Esophagus muscularis mucosa (tissue), 4 donors: Measurements from ENCODE around the gene TAF11L10. TPM values are rescaled to one million over a fixed set of nuclear protein-coding genes. Genes with fewer than 3 reads are reported as not detected.
"Not testable (repeated sequence)": the region's sequence is repeated elsewhere in the genome, so short reads cannot be mapped to it uniquely, and the experiment has no call there.

Experiments used
- DNase-seq: peaks from one replicate; pipeline ENCODE4 v3.0.0-alpha.2; 2017; ENCODE audit errors: extremely low spot score
- H3K27ac ChIP-seq, 4 donors: fragments of 200-600 bp; sonication (generic); replicated peaks in 1 of 4; 1 replicate in 3 of 4; 2 replicates in 1 of 4; pipeline ENCODE4 v1.5.1; 2016 to 2019; ENCODE audit warnings: mild to moderate bottlenecking in 1 of 4
- H3K27me3 ChIP-seq, 4 donors: fragments of 200-600 bp; sonication (generic); one replicate each; pipeline versions ENCODE4 v1.5.1 to v1.6.0; 2016 to 2019
- H3K36me3 ChIP-seq, 4 donors: fragments of 200-600 bp; sonication (generic); one replicate each; pipeline ENCODE4 v1.5.1; 2016 to 2019
- H3K4me1 ChIP-seq, 4 donors: fragments of 200-600 bp; sonication (generic); one replicate each; pipeline ENCODE4 v1.5.1; 2016 to 2019
- H3K4me3 ChIP-seq, 4 donors: fragments of 200-600 bp; sonication (generic); 1 replicate in 2 of 4; 2 replicates in 2 of 4; pipeline ENCODE4 v1.5.1; 2016 to 2019; ENCODE audit warnings: mild to moderate bottlenecking in 4 of 4, moderate library complexity in 1 of 4
- H3K9me3 ChIP-seq, 4 donors: fragments of 200-600 bp; sonication (generic); 1 replicate in 3 of 4; 2 replicates in 1 of 4; pipeline ENCODE4 v1.5.1; 2016 to 2019
- CTCF ChIP-seq, 3 experiments: fragments of 200-600 bp in 2 of 3; fragments of 450-650 bp in 1 of 3; sonication (generic) in 2 of 3; IDR thresholded peaks; one replicate each; pipeline ENCODE4 v1.5.1; 2017 to 2019; ENCODE audit warnings: antibody characterized with exemption in 3 of 3, mild to moderate bottlenecking in 2 of 3, moderate library complexity in 1 of 3
- EP300 ChIP-seq: sonication (generic); formaldehyde crosslinking; IDR thresholded peaks from one replicate; pipeline ENCODE4 v1.6.1; 2017; ENCODE audit warnings: antibody characterized with exemption
- POLR2A ChIP-seq: fragments of 450-650 bp; IDR thresholded peaks from one replicate; pipeline ENCODE4 v1.6.1; 2017; ENCODE audit warnings: antibody characterized with exemption, moderate library complexity, mild to moderate bottlenecking, low read depth
- POLR2AphosphoS5 ChIP-seq, 2 donors: sonication (generic); formaldehyde crosslinking; IDR thresholded peaks; one replicate each; pipeline ENCODE4 v1.6.1; 2017; ENCODE audit warnings: antibody characterized with exemption in 2 of 2
- WGBS: methylation state at CpG from one replicate; pipeline ENCODE4 v1.1.5; 2018; 5-methylcytosine and 5-hydroxymethylcytosine counted together
- intact Hi-C: fragments of 100-400 bp; cut with DNase I; formaldehyde crosslinking; loops from one replicate; pipeline ENCODE4 v1.15.1; 2023
- total RNA-seq, 4 donors: library from RNA; depleted of rRNA; stranded (reverse); fragments of >200 nt; gene quantifications; one replicate each; pipeline versions ENCODE4 v1.1.0 to v1.2.1, GENCODE V29; 2016

TAF11L10 gene
- total RNA-seq: not detected

DNA sequence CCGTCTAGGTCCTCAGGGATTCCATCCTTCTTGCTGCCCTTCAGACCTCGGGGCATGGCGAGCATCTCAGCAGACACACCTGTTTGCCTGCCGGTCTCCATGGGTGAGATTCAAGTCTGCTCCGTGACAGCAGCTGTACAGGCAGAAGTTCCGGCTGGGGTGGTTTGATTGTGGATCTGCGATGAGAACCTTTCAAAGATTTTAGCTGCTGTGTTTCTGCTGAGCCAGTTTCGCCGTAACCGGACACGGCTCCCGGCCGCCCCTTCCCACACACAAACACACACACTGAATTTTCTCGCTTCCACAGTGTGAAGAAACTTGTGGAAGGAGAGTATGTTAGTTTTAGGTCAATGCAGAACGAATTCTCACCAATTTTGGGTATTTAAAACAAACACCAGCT lies at the start of gene TAF11L10:
TSS of gene TAF11L10 (minus strand) at position 101 of the 400 bp plus-strand sequence.
- H3K27me3 ChIP-seq, intact Hi-C loops, H3K9me3 ChIP-seq, H3K4me3 ChIP-seq, H3K27ac ChIP-seq, H3K36me3 ChIP-seq, H3K4me1 ChIP-seq, DNase-seq: not testable (repeated sequence)
- no CpG with 5 or more reads among the region's 15 CpGs for WGBS

DNA sequence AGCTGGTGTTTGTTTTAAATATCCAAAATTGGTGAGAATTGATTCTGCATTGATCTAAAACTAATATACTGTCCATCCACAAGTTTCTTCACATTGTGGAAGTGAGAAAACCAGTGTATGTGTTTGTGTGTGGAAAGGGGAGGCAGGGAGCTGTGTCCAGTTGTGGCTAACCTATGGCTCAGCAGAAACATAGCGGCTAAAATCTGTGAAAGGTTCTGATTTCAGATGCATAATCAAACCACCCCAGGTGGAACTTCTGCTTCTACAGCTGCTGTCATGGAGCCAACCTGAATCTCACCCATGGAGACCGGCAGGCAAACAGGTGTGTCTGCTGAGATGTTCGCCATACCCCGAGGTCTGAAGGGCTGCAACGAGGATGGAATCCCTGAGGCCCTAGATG lies 36.5 kb upstream of the TAF11L10 start, which contains the start of gene TAF11L14:
TSS of gene TAF11L14 (plus strand) at position 301 of the 400 bp plus-strand sequence.
- H3K27me3 ChIP-seq: no peaks in the 10 kb centered on the region
- WGBS: 80% methylated on average over 2 of the region's 5 CpGs
- no peak for TF ChIP-seq POLR2AphosphoS5 (IDR thresholded peaks at IDR 0.05)
- no peak for TF ChIP-seq CTCF (IDR thresholded peaks at IDR 0.05)
- TF ChIP-seq POLR2A: no peak
- TF ChIP-seq EP300: no peak
- no peak within 1 kb of the TSS for H3K4me3 ChIP-seq
- intact Hi-C loops: no loop called here
- no peak within 1 kb of the TSS for H3K27ac ChIP-seq
- no peaks in the 10 kb centered on the region for H3K36me3 ChIP-seq
- H3K9me3 ChIP-seq: no peaks in the 10 kb centered on the region
- no peak for DNase-seq
- no peaks in the 10 kb centered on the region for H3K4me1 ChIP-seq

DNA sequence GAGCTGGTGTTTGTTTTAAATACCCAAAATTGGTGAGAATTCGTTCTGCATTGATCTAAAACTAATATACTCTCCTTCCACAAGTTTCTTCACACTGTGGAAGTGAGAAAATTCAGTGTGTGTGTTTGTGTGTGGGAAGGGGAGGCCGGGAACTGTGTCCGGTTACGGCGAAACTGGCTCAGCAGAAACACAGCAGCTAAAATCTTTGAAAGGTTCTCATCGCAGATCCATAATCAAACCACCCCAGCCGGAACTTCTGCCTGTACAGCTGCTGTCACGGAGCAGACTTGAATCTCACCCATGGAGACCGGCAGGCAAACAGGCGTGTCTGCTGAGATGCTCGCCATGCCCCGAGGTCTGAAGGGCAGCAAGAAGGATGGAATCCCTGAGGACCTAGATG lies 34.2 kb upstream of the TAF11L10 start, which contains the start of gene TAF11L13:
TSS of gene TAF11L13 (plus strand) at position 301 of the 400 bp plus-strand sequence.
- not testable (repeated sequence) for H3K4me1 ChIP-seq
- 100% methylated on average over 2 of the region's 12 CpGs for WGBS

GRCh38 chr5:17625686-17626085 lies 28.1 kb upstream of the TAF11L10 start:
- Histone ChIP-seq H3K4me3 (no peak overlapping the region), H3K36me3 (no peaks in the 10 kb centered on the region), H3K9me3 (no peaks in the 10 kb centered on the region), H3K4me1 (no peaks in the 10 kb centered on the region), H3K27ac (no peak overlapping the region), H3K27me3 (peaks cover 0 to 1% (median 0%) of the 10 kb centered on the region in 4 donors)
- DNase-seq: peak; percentile 90
- no CpG with 5 or more reads among the region's 11 CpGs for WGBS
- intact Hi-C loops: no loop called here
- TF ChIP-seq POLR2A: no peak
- no peak for TF ChIP-seq EP300
- TF ChIP-seq POLR2AphosphoS5 (IDR thresholded peaks at IDR 0.05): no peak
- TF ChIP-seq CTCF (IDR thresholded peaks at IDR 0.05): no peak

More for the DNA sequence above, 34.2 kb upstream of the TAF11L10 start, which contains the start of gene TAF11L13:
- DNase-seq, H3K27me3 ChIP-seq, H3K36me3 ChIP-seq, intact Hi-C loops, H3K9me3 ChIP-seq, H3K4me3 ChIP-seq, H3K27ac ChIP-seq: not testable (repeated sequence)

DNA sequence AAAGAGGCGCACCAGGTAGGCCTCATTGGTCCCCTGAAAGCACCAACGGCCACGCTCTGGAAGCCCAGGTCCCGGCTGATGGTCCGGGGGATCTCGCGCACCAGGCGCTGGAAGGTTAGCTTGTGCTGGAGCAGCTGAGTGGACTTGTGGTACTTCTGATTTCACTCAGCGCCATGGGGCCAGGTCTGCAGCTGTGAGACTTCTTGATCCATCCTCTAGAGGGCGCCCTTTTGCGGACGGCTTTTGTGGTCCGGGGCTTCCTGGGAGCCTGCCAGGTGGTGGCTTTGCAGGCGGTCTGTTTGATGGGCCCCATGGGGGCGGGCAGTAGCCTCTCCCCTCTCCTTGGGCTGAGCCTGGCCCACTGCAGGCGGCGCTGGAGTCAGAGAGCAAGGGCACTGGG lies 23.0 kb upstream of the TAF11L10 start:
- Histone ChIP-seq H3K27ac (no peak overlapping the region), H3K27me3 (peaks cover 0 to 4% (median 0%) of the 10 kb centered on the region in 4 donors), H3K36me3 (no peaks in the 10 kb centered on the region), H3K9me3 (no peaks in the 10 kb centered on the region), H3K4me3 (no peak overlapping the region), H3K4me1 (no peaks in the 10 kb centered on the region)
- TF ChIP-seq EP300 (no peak), POLR2AphosphoS5 (IDR thresholded peaks at IDR 0.05) (no peak), POLR2A (no peak), CTCF (IDR thresholded peaks at IDR 0.05) (no peak)
- WGBS: no CpG with 5 or more reads among the region's 17 CpGs
- intact Hi-C loops: no loop called here
- peak; percentile 74 for DNase-seq

DNA sequence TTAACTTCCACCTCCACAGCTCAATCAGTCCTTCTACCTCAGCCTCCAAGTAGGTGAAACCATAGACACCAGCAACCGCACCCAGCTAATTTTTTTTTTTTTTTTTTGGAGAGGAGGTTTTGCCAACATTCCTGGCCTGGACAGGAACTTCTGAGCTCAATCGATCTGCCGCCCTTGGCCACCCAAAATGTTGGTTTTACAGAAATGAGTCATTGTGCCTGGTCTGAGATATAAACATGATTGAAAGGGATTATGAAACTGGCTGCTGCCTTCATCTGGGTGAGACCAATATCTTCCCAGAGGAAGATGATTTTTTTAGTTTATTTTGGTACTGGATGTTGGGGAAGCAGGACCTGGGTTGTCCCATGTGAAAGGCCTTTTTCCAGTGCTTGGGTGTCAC lies 21.7 kb upstream of the TAF11L10 start:
- Histone ChIP-seq H3K36me3 (no peaks in the 10 kb centered on the region), H3K4me3 (no peak overlapping the region), H3K27ac (no peak overlapping the region), H3K4me1 (no peaks in the 10 kb centered on the region), H3K9me3 (no peaks in the 10 kb centered on the region), H3K27me3 (peaks cover 0 to 4% (median 0%) of the 10 kb centered on the region in 4 donors)
- TF ChIP-seq POLR2AphosphoS5 (IDR thresholded peaks at IDR 0.05): no peak
- TF ChIP-seq EP300: no peak
- TF ChIP-seq POLR2A: no peak
- TF ChIP-seq CTCF (IDR thresholded peaks at IDR 0.05): no peak
- no peak for DNase-seq
- WGBS: 74% methylated on average over 3 of the region's 3 CpGs
- intact Hi-C loops: no loop called here
